Caco-2 (cell line): Measurements from ENCODE around the gene RNASET2. TPM values are rescaled to one million over a fixed set of nuclear protein-coding genes. Genes with fewer than 3 reads are reported as not detected.

ENCODE experiments used
- BruUV-seq: library from RNA; stranded (reverse); fragments of 400-500 nt; replicated peaks from 2 replicates; lab custom pipeline; 2021; lab: Mats Ljungman, UMichigan
- CTCF ChIA-PET: fragments of 300-600 bp; sonication (Branson Sonifier 250); formaldehyde crosslinking; loops from one replicate; lab custom pipeline; 2022; ENCODE audit warnings: antibody characterized with exemption; lab: Charles Lee
- POLR2A ChIA-PET: fragments of 300-600 bp; sonication (Branson Sonifier 250); formaldehyde crosslinking; loops from one replicate; lab custom pipeline; 2022; ENCODE audit warnings: antibody characterized with exemption; lab: Charles Lee
- DNase-seq, 2 experiments: peaks; one replicate each; pipeline versions ENCODE4 v3.0.0 to v3.0.0-alpha.2; 2020 to 2022
- H3K27me3 ChIP-seq: replicated peaks from 2 replicates; pipeline ENCODE4 v1.6.0; 2011; ENCODE audit warnings: low read length; ENCODE audit not compliant: control insufficient read depth, insufficient read depth
- H3K36me3 ChIP-seq: 2 replicates; pipeline ENCODE4 v1.5.1; 2011; ENCODE audit warnings: low read length; ENCODE audit not compliant: control insufficient read depth, insufficient read depth
- H3K4me1 ChIP-seq: fragments of 250-450 bp; sonication (Bioruptor Pico); 2 replicates; pipeline ENCODE4 v1.5.1; 2020; ENCODE audit warnings: mild to moderate bottlenecking
- H3K4me3 ChIP-seq: 2 replicates; pipeline ENCODE4 v1.5.1; 2011; ENCODE audit warnings: low read depth, mild to moderate bottlenecking, control low read depth, low read length
- H3K9me3 ChIP-seq: fragments of 250-450 bp; sonication (Bioruptor Pico); 2 replicates; pipeline ENCODE4 v1.5.1; 2020; ENCODE audit warnings: mild to moderate bottlenecking, moderate library complexity
- H3K27ac Mint-ChIP-seq: one replicate; pipeline ENCODE4 v1.8.0; 2022; ENCODE audit warnings: mixed read lengths; ENCODE audit not compliant: unreplicated experiment
- H3K27me3 Mint-ChIP-seq: one replicate; pipeline ENCODE4 v1.8.0; 2022; ENCODE audit warnings: mixed read lengths; ENCODE audit not compliant: insufficient read depth, unreplicated experiment
- H3K36me3 Mint-ChIP-seq: one replicate; pipeline ENCODE4 v1.8.0; 2022; ENCODE audit warnings: mild to moderate bottlenecking, mixed read lengths; ENCODE audit not compliant: insufficient read depth, unreplicated experiment
- H3K4me1 Mint-ChIP-seq: one replicate; pipeline ENCODE4 v1.8.0; 2022; ENCODE audit warnings: low read depth, mixed read lengths; ENCODE audit not compliant: unreplicated experiment
- H3K4me3 Mint-ChIP-seq: one replicate; pipeline ENCODE4 v1.8.0; 2022; ENCODE audit warnings: mild to moderate bottlenecking, moderate library complexity, mixed read lengths; ENCODE audit not compliant: unreplicated experiment
- H3K9me3 Mint-ChIP-seq: one replicate; pipeline ENCODE4 v1.8.0; 2022; ENCODE audit warnings: mixed read lengths; ENCODE audit not compliant: unreplicated experiment
- CTCF ChIP-seq, 2 experiments: fragments of 200-600 bp in 1 of 2; IDR thresholded peaks; 1 replicate in 1 of 2; 2 replicates in 1 of 2; pipeline versions ENCODE4 v1.5.1 to v1.8.0; 2011 to 2022; ENCODE audit warnings: antibody characterized with exemption in 1 of 2, control low read depth in 1 of 2, inconsistent platforms in 1 of 2, low read depth in 1 of 2, low read length in 1 of 2, mild to moderate bottlenecking in 1 of 2, moderate library complexity in 1 of 2; ENCODE audit not compliant: insufficient read depth in 1 of 2, severe bottlenecking in 1 of 2, unreplicated experiment in 1 of 2
- intact Hi-C: fragments of 100-400 bp; cut with micrococcal nuclease; formaldehyde crosslinking; loops from one replicate; pipeline ENCODE4 v1.10.0; 2022; ENCODE audit not compliant: unreplicated experiment
- total RNA-seq: library from RNA; stranded (reverse); gene quantifications from 2 replicates; pipeline ENCODE4 v1.2.3, GENCODE V29; 2022

Gene RNASET2
- total RNA-seq, 1 experiment from 2014 or later = 59.1 TPM

GRCh38 chr6:166940643-166941068, 15.7 kb downstream of the RNASET2 start:
- no peak overlapping the region for H3K4me3 Mint-ChIP-seq
- ChIA-PET POLR2A (no interaction called here), CTCF (no interaction called here)
- no peaks in the 10 kb centered on the region for H3K27me3 Mint-ChIP-seq
- Histone ChIP-seq H3K4me1 (no peaks in the 10 kb centered on the region), H3K36me3 (no peaks in the 10 kb centered on the region), H3K27me3 (no peaks in the 10 kb centered on the region), H3K9me3 (no peaks in the 10 kb centered on the region), H3K4me3 (no peak overlapping the region)
- TF ChIP-seq CTCF (IDR thresholded peaks at IDR 0.05; ENCODE audit: insufficient read depth in 1 of 2, low read depth in 1 of 2, low read length in 1 of 2, severe bottlenecking in 1 of 2, unreplicated experiment in 1 of 2) = no peak
- H3K36me3 Mint-ChIP-seq = peaks cover 9% of the 10 kb centered on the region
- no peak for DNase-seq
- H3K9me3 Mint-ChIP-seq = no peaks in the 10 kb centered on the region
- no peaks in the 10 kb centered on the region for H3K4me1 Mint-ChIP-seq
- BruUV-seq = no TSS peak
- intact Hi-C loops = no loop called here
- H3K27ac Mint-ChIP-seq = no peak overlapping the region

- Histone ChIP-seq H3K36me3 (no peaks in the 10 kb centered on the region), H3K4me3 (no peak overlapping the region), H3K9me3 (no peaks in the 10 kb centered on the region), H3K4me1 (no peaks in the 10 kb centered on the region), H3K27me3 (no peaks in the 10 kb centered on the region)
- ChIA-PET POLR2A (no interaction called here), CTCF (no interaction called here)
- Mint-ChIP-seq H3K27ac (no peak overlapping the region), H3K27me3 (no peaks in the 10 kb centered on the region), H3K4me1 (no peaks in the 10 kb centered on the region), H3K36me3 (peaks cover 9% of the 10 kb centered on the region), H3K9me3 (no peaks in the 10 kb centered on the region), H3K4me3 (no peak overlapping the region)
- DNase-seq = no peak
- TF ChIP-seq CTCF (IDR thresholded peaks at IDR 0.05; ENCODE audit: insufficient read depth in 1 of 2, low read depth in 1 of 2, low read length in 1 of 2, severe bottlenecking in 1 of 2, unreplicated experiment in 1 of 2) = no peak
- BruUV-seq = no TSS peak
- intact Hi-C loops = no loop called here
Measured at GRCh38 chr6:166939894-166940293, 16.5 kb downstream of the RNASET2 start.

DNA sequence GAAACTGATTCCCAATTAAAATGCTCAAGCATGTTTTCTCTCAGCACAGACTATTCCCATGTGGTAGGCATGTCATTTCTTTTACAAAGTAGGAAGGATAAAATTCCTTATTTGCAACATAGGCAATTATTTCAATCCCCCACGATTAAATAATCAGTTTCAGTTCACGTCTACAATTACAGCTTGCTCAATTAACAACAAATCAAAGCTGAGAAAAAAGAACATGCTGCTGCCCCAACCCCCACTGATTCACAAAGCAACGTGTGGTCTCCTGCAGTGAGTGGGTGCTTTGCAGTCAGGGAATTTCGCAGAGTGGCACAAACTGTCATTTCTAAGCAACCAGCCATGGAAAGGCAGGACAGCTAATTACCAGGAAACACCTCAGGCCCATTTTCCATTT, 17.0 kb downstream of the RNASET2 start:
- no peaks in the 10 kb centered on the region for H3K9me3 ChIP-seq
- POLR2A ChIA-PET = no interaction called here
- intact Hi-C loops = no loop called here
- BruUV-seq = no TSS peak
- no peaks in the 10 kb centered on the region for H3K27me3 Mint-ChIP-seq
- no peak overlapping the region for H3K4me3 Mint-ChIP-seq
- H3K4me3 ChIP-seq = no peak overlapping the region
- no peak for DNase-seq
- no peaks in the 10 kb centered on the region for H3K4me1 ChIP-seq
- H3K36me3 ChIP-seq = no peaks in the 10 kb centered on the region
- H3K4me1 Mint-ChIP-seq = no peaks in the 10 kb centered on the region
- TF ChIP-seq CTCF (IDR thresholded peaks at IDR 0.05; ENCODE audit: insufficient read depth in 1 of 2, low read depth in 1 of 2, low read length in 1 of 2, severe bottlenecking in 1 of 2, unreplicated experiment in 1 of 2) = no peak
- peaks cover 9% of the 10 kb centered on the region for H3K36me3 Mint-ChIP-seq
- no peaks in the 10 kb centered on the region for H3K9me3 Mint-ChIP-seq
- H3K27me3 ChIP-seq = no peaks in the 10 kb centered on the region
- CTCF ChIA-PET = no interaction called here
- H3K27ac Mint-ChIP-seq = no peak overlapping the region
